ENCODE data around the gene ATP13A3.

DNA sequence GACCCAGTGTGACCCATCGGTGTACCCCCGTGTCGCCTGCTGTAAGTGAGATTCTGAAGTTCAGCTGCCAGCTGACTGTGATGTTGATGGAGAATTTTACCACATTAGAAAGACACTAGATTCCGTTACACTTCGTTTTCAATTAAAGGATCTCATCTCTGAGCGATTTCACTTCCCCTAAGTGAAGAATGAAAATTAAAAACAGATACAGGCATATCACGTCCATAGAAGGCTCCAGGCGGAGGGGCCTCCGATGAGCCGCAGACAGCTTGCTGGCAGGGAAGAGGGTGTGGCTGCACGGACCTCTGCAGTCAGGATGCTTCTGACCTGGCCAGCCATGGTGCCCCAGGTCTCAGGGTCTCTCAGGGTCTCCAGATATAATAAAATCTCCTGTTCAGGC, 129.1 kb downstream of the ATP13A3 start:
- TF ChIP-seq CTCF (IDR thresholded peaks at IDR 0.05; ENCODE audit: low read depth, low read length) (no peak), POLR2A (IDR thresholded peaks at IDR 0.05; ENCODE audit: extremely low read depth, insufficient read length) (no peak), MYC (IDR thresholded peaks at IDR 0.05; ENCODE audit: low read depth, low read length) (no peak)
